Nephron progenitor cell (in vitro differentiated cells): ENCODE data around the gene ZNF681.
"Not testable (repeated sequence)": the region's sequence is repeated elsewhere in the genome, so short reads cannot be mapped to it uniquely, and the experiment has no call there.

Experiments used
- DNase-seq: peaks from one replicate; pipeline ENCODE4 v3.0.0; 2021
- H3K27ac Mint-ChIP-seq: 2 replicates; pipeline ENCODE4 v1.8.0; 2021; ENCODE audit warnings: mild to moderate bottlenecking, moderate library complexity, mixed read lengths
- H3K27me3 Mint-ChIP-seq: 2 replicates; pipeline ENCODE4 v1.8.0; 2021; ENCODE audit warnings: mild to moderate bottlenecking, low read depth, mixed read lengths; ENCODE audit not compliant: poor library complexity
- H3K36me3 Mint-ChIP-seq: 2 replicates; pipeline ENCODE4 v1.8.0; 2021; ENCODE audit warnings: low read depth, mixed read lengths
- H3K4me1 Mint-ChIP-seq: 2 replicates; pipeline ENCODE4 v1.8.0; 2021; ENCODE audit warnings: mixed read lengths
- H3K4me3 Mint-ChIP-seq: 2 replicates; pipeline ENCODE4 v1.8.0; 2021; ENCODE audit warnings: mild to moderate bottlenecking, moderate library complexity, mixed read lengths
- H3K9me3 Mint-ChIP-seq: 2 replicates; pipeline ENCODE4 v1.8.0; 2021; ENCODE audit warnings: mild to moderate bottlenecking, moderate library complexity, mixed read lengths
- TF ChIP-seq, protein P1 (sequence below): fragments of 200-600 bp; sonication (generic); IDR thresholded peaks from 2 replicates; pipeline ENCODE4 v1.5.0; 2021; ENCODE audit warnings: antibody characterized with exemption

Gene ZNF681

DNA sequence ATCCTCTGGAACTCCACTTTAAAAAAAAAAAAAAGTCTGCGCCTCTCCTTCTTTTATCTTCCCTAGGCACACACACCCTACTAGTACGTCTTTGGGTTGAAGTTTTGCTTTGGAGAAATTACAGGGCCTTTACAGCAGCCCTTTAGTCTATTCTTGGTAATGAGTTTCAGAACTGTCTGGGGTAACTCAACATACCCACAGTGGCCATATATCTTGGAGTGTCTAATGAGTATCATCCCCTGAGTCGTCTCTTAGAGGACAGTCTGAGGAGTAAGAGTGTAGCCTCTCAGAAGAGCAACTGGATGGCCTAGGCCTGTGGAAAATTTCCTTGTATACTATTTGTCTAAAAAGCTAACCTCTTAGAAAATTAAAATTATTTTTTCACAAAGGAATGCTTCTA is 6.1 kb upstream of the ZNF681 start:
- Mint-ChIP-seq H3K27me3 (peaks cover 3% of the 10 kb centered on the region), H3K4me1 (peaks cover 16% of the 10 kb centered on the region), H3K36me3 (peaks cover 69% of the 10 kb centered on the region), H3K4me3 (peak overlapping the region; percentile 99), H3K9me3 (peaks cover 85% of the 10 kb centered on the region), H3K27ac (no peak overlapping the region)
- TF ChIP-seq, protein P1, sequence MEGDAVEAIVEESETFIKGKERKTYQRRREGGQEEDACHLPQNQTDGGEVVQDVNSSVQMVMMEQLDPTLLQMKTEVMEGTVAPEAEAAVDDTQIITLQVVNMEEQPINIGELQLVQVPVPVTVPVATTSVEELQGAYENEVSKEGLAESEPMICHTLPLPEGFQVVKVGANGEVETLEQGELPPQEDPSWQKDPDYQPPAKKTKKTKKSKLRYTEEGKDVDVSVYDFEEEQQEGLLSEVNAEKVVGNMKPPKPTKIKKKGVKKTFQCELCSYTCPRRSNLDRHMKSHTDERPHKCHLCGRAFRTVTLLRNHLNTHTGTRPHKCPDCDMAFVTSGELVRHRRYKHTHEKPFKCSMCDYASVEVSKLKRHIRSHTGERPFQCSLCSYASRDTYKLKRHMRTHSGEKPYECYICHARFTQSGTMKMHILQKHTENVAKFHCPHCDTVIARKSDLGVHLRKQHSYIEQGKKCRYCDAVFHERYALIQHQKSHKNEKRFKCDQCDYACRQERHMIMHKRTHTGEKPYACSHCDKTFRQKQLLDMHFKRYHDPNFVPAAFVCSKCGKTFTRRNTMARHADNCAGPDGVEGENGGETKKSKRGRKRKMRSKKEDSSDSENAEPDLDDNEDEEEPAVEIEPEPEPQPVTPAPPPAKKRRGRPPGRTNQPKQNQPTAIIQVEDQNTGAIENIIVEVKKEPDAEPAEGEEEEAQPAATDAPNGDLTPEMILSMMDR = no peak
- no peak for DNase-seq

DNA sequence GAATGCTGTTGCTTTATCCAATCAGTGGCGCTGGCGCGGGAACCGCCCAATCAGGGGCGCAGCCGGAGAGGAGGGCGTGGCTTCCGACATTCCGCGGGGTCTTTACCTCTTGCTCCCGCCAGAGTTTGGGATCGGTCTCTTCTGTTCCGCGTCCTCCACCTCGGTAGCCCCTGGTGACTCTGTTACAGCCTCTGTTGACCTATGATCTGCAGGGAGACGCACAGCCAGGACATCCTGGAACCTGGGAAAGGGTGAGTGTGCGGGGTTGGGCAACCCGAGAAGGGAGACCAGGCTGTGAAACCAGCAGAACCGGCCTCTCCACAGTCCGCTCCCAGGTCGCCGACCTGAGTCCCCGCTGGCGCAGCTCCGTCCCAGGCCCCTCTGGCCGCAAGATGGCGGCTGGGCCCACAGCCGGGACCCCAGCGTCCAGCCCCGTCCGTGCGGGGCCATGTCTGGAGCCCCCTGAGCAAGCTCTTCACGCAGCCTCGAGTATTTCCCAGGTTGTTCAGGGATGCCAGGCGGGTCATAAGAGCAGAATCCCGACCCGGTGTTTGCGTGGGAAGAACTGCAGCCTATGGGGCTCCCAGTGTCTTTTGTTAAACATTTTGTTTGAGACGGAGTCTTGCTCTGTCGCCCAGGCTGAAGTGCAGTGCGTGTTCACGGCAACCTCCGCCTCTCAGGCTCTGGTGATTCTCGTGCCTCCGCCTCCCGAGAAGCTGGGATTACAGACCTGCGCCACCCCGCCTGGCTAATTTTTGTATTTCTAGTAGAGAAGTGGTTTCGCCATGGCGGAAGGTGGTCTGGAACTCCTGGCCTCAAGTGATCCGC is 4.4 kb upstream of the ZNF681 start:
- H3K4me1 Mint-ChIP-seq = peaks cover 16% of the 10 kb centered on the region
- H3K27me3 Mint-ChIP-seq = no peaks in the 10 kb centered on the region
- peak; percentile 87 for DNase-seq
- H3K27ac Mint-ChIP-seq = peak overlapping the region; percentile 98
- H3K4me3 Mint-ChIP-seq = peak overlapping the region; percentile 99
- peaks cover 78% of the 10 kb centered on the region for H3K9me3 Mint-ChIP-seq
- H3K36me3 Mint-ChIP-seq = peaks cover 53% of the 10 kb centered on the region
- TF ChIP-seq, protein P1 = no peak

DNA sequence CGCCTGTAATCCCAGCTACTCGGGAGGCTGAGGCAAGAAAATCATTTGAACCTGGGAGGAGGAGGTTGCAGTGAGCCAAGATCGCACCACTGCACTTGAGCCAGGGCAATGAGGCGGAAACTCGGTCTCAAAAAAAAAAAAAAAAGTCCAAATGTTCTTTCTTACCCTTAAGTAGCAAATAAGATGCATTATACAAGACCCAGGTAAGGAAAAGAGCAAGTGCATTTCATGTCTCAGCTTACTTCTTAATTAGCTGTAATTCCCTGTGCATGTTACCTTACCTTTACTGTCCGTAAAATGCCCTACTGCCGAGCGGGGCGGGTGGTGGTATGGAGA is 3.8 kb upstream of the ZNF681 start:
- Mint-ChIP-seq H3K4me3 (peak overlapping the region; percentile 99), H3K27ac (peak overlapping the region; percentile 98), H3K36me3 (peaks cover 53% of the 10 kb centered on the region), H3K9me3 (peaks cover 78% of the 10 kb centered on the region), H3K27me3 (no peaks in the 10 kb centered on the region), H3K4me1 (peaks cover 16% of the 10 kb centered on the region)
- no peak for DNase-seq
- TF ChIP-seq, protein P1 = no peak

DNA sequence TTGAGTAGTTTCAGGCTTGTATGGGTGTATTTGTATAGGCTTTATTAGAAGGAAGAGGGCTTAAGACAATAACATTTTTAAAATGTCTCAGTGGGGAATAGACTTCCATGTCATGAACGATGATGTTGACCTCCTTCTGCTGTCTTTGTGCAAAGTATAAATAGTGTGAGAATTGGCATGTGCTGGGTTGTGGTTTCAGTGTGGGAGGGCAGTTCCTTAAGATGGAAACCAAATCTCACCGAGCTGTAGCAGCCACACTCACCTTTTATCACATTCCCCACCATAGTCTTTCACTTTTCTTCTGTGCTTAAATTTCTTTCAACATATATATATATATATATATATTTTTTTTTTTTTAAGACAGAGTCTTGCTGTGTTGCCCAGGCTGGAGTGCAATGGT is 1.6 kb upstream of the ZNF681 start:
- H3K27ac Mint-ChIP-seq, H3K27me3 Mint-ChIP-seq, DNase-seq, H3K4me3 Mint-ChIP-seq: not testable (repeated sequence)
- H3K4me1 Mint-ChIP-seq = peaks cover 16% of the 10 kb centered on the region
- H3K36me3 Mint-ChIP-seq = peaks cover 51% of the 10 kb centered on the region
- H3K9me3 Mint-ChIP-seq = peaks cover 76% of the 10 kb centered on the region

DNA sequence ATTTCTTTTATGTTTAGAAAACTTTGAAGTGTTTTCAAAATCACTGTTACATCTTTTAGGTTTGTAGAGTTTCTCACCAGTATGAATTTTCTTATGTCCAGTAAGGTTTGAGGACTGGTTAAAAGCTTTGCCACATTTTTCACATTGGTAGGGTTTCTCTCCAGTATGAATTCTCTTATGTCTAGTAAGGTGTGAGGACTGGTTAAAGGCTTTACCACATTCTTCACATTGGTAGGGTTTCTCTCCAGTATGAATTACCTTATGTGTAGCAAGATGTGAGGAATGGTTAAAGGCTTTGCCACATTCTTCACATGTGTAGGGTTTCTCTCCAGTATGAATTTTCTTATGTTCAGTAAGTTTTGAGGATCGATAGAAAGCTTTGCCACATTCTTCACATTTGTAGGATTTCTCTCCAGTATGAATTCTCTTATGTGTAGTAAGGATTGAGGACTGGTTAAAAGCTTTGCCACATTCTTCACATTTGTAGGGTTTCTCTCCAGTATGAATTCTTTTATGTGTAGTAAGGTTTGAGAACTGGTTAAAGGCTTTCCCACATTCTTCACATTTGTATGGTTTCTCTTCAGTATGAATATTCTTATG is 15.0 kb downstream of the ZNF681 start:
- H3K9me3 Mint-ChIP-seq = peaks cover 90% of the 10 kb centered on the region
- not testable (repeated sequence) for H3K27ac Mint-ChIP-seq, H3K4me1 Mint-ChIP-seq, DNase-seq, H3K4me3 Mint-ChIP-seq, H3K27me3 Mint-ChIP-seq
- H3K36me3 Mint-ChIP-seq = peaks cover 85% of the 10 kb centered on the region

DNA sequence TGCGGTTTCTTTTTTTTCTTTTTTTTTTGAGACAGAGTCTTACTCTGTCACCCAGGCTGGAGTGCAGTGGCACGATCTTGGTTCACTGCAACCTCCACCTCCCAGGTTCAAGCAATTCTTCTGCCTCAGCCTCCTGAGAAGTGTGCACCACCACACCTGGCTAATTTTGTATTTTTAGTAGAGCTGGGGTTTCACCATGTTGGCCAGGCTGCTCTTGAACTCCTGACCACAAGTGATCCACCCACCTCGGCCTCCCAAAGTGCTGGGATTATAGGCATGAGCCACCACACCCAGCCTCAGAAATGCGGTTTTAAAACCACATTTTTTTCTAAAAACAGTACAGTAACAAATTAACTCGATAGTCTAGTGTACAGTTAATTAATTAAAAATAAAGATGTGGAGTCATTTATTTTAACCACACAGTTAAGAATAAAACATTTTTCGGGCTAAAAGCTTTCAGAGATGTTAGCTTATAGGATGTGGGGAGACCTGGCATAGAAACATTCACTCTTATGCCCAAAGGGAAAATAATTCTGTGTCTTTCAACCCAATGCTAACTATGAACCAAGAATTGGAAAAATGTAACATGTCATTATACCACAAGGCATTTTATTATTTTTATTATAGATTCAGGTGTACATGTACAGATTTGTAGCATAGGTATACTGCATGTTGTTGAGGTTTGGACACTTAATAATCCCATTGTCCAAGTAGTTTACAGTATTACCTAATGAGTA is 27.8 kb downstream of the ZNF681 start:
- not testable (repeated sequence) for H3K36me3 Mint-ChIP-seq, H3K27me3 Mint-ChIP-seq, H3K27ac Mint-ChIP-seq, DNase-seq, H3K4me3 Mint-ChIP-seq, H3K4me1 Mint-ChIP-seq
- H3K9me3 Mint-ChIP-seq = peaks cover 43% of the 10 kb centered on the region

DNA sequence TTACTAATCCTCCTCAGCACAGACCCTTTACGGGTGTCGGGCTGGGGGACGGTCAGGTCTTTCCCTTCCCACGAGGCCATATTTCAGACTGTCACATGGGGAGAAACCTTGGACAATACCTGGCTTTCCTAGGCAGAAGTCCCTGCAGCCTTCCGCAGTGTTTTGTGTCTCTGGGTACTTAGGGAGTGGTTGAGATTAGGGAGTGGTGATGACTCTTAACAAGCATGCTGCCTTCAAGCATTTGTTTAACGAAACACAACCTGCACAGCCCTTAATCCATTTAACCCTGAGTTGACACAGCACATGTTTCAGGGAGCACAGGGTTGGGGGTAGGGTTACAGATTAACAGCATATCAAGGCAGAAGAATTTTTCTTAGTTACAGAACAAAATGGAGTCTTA is 34.5 kb downstream of the ZNF681 start:
- Mint-ChIP-seq H3K27me3 (peaks cover 12% of the 10 kb centered on the region), H3K4me1 (peaks cover 13% of the 10 kb centered on the region), H3K9me3 (peaks cover 26% of the 10 kb centered on the region)
- not testable (repeated sequence) for H3K27ac Mint-ChIP-seq, H3K4me3 Mint-ChIP-seq, DNase-seq, H3K36me3 Mint-ChIP-seq
